Thoracic aorta (tissue), 2 donors: ENCODE data around the gene PTN. TPM values are rescaled to one million over a fixed set of nuclear protein-coding genes. Genes with fewer than 3 reads are reported as not detected.

ENCODE experiments used
- ATAC-seq: fragments of 150-250 bp; one replicate; pipeline ENCODE4 v1.8.0; 2017; ENCODE audit warnings: low read depth; ENCODE audit not compliant: insufficient number of reproducible peaks, low FRiP score
- DNase-seq: peaks from one replicate; pipeline ENCODE4 v3.0.0-alpha.2; 2020; ENCODE audit warnings: low spot score
- H3K27ac ChIP-seq, 2 donors: fragments of 200-600 bp; sonication (generic); 1 replicate in 1 of 2; 2 replicates in 1 of 2; pipeline ENCODE4 v1.5.1; 2016; ENCODE audit warnings: mild to moderate bottlenecking in 2 of 2, moderate library complexity in 2 of 2
- H3K27me3 ChIP-seq: fragments of 200-600 bp; sonication (generic); replicated peaks from 2 replicates; pipeline ENCODE4 v1.6.0; 2016; ENCODE audit warnings: mild to moderate bottlenecking; ENCODE audit not compliant: insufficient read depth
- H3K36me3 ChIP-seq: fragments of 200-600 bp; sonication (generic); one replicate; pipeline ENCODE4 v1.5.1; 2016
- H3K4me1 ChIP-seq, 2 donors: fragments of 200-600 bp; sonication (generic); 1 replicate in 1 of 2; 2 replicates in 1 of 2; pipeline versions ENCODE4 v1.5.1 to v1.6.0; 2016; ENCODE audit warnings: low read depth in 2 of 2, mild to moderate bottlenecking in 1 of 2; ENCODE audit not compliant: control insufficient read depth in 1 of 2
- H3K4me3 ChIP-seq: fragments of 200-600 bp; sonication (generic); 2 replicates; pipeline ENCODE4 v1.5.1; 2016; ENCODE audit warnings: mild to moderate bottlenecking
- H3K9me3 ChIP-seq: fragments of 200-600 bp; sonication (generic); 2 replicates; pipeline ENCODE4 v1.5.1; 2016
- CTCF ChIP-seq: fragments of 200-600 bp; sonication (generic); IDR thresholded peaks from one replicate; pipeline ENCODE4 v1.5.1; 2019; ENCODE audit warnings: antibody characterized with exemption
- total RNA-seq, 2 donors: library from RNA; depleted of rRNA; stranded (reverse); fragments of >200 nt; gene quantifications; one replicate each; pipeline versions ENCODE4 v1.1.0 to v1.2.3, GENCODE V29; 2016

PTN gene
- total RNA-seq, 2 donors from 2014 or later: 4.7 to 12.5 TPM

- H3K27me3 ChIP-seq: no peaks in the 10 kb centered on the region
- no peaks in the 10 kb centered on the region for H3K4me1 ChIP-seq
- H3K4me3 ChIP-seq: no peak overlapping the region
- ATAC-seq (no peak), DNase-seq (no peak)
- H3K36me3 ChIP-seq: no peaks in the 10 kb centered on the region
- TF ChIP-seq CTCF: no peak
- H3K27ac ChIP-seq: no peak overlapping the region
- no peaks in the 10 kb centered on the region for H3K9me3 ChIP-seq
Measured at GRCh38 chr7:137306748-137307147, 36.8 kb downstream of the PTN start.

GRCh38 chr7:137305901-137306621 is 37.5 kb downstream of the PTN start:
- no peak overlapping the region for H3K27ac ChIP-seq
- H3K27me3 ChIP-seq: no peaks in the 10 kb centered on the region
- no peaks in the 10 kb centered on the region for H3K4me1 ChIP-seq
- H3K4me3 ChIP-seq: no peak overlapping the region
- TF ChIP-seq CTCF: no peak
- ATAC-seq (no peak), DNase-seq (no peak)
- no peaks in the 10 kb centered on the region for H3K9me3 ChIP-seq
- H3K36me3 ChIP-seq: no peaks in the 10 kb centered on the region

GRCh38 chr7:137304624-137305235 is 38.8 kb downstream of the PTN start:
- TF ChIP-seq CTCF: no peak
- no peaks in the 10 kb centered on the region for H3K36me3 ChIP-seq
- ATAC-seq (no peak), DNase-seq (no peak)
- no peaks in the 10 kb centered on the region for H3K4me1 ChIP-seq
- no peak overlapping the region for H3K4me3 ChIP-seq
- H3K27me3 ChIP-seq: no peaks in the 10 kb centered on the region
- no peak overlapping the region for H3K27ac ChIP-seq
- H3K9me3 ChIP-seq: no peaks in the 10 kb centered on the region

- Histone ChIP-seq H3K4me1 (no peaks in the 10 kb centered on the region), H3K9me3 (no peaks in the 10 kb centered on the region), H3K27me3 (no peaks in the 10 kb centered on the region), H3K27ac (no peak overlapping the region), H3K4me3 (no peak overlapping the region), H3K36me3 (no peaks in the 10 kb centered on the region)
- TF ChIP-seq CTCF: no peak
- DNase-seq: no peak
- no peak for ATAC-seq
Measured at GRCh38 chr7:137304165-137304564, 39.4 kb downstream of the PTN start.

- Histone ChIP-seq H3K27ac (no peak overlapping the region), H3K4me1 (no peaks in the 10 kb centered on the region), H3K27me3 (no peaks in the 10 kb centered on the region), H3K9me3 (no peaks in the 10 kb centered on the region), H3K36me3 (no peaks in the 10 kb centered on the region), H3K4me3 (no peak overlapping the region)
- TF ChIP-seq CTCF: no peak
- no peak for ATAC-seq
- DNase-seq: no peak
Measured at GRCh38 chr7:137302081-137302480, 41.5 kb downstream of the PTN start.
